ENCODE data around the gene NF1.

- TF ChIP-seq CTCF (IDR thresholded peaks at IDR 0.05; ENCODE audit: low read depth, low read length) = no peak
- no peak for TF ChIP-seq MAX (IDR thresholded peaks at IDR 0.05; ENCODE audit: low read depth, low read length)
These were observed 198.8 kb downstream of the NF1 start for GRCh38 chr17:31293581-31293980.

All from NB4 (cell line).